Muscle of back (tissue), 11 donors: ENCODE measurements around the gene C12orf60. TPM values are rescaled to one million over a fixed set of nuclear protein-coding genes. Genes with fewer than 3 reads are reported as not detected.
A peak's percentile ranks its signal among the peaks of the same experiment; 100 is the strongest.

Experiments used
- DNase-seq, 3 donors: peaks; one replicate each; pipeline versions ENCODE4 v3.0.0 to v3.0.0-alpha.2; 2013
- polyA plus RNA-seq, 10 donors: library from polyadenylated mRNA; unstranded; fragments of 120-200 nt; gene quantifications; one replicate each; pipeline ENCODE4 v1.2.1, GENCODE V29; 2013; ENCODE audit not compliant: insufficient read length in 10 of 10

C12orf60 gene
- polyA plus RNA-seq, 10 donors, result 0.73 to 2.5 (median 1.3) TPM

DNA sequence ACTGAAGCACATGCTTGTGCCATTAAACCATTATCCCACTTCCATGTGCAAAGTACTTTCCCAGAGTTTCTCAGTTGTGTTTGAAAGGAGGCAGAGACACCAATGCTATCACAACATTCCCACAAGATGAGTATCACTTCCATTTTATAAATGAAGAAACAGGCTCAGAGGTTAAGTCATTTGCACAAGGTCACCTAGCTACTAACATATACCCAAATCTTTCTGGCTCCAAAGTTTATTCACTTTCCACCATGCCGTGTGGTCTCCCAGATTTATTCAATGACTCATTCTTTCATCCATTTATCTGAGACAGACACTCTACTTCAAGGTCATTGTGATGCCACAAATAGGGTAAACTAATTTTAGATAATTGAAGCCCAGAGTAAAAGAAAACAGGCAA is 30.5 kb downstream of the C12orf60 start:
- no peak for DNase-seq

DNA sequence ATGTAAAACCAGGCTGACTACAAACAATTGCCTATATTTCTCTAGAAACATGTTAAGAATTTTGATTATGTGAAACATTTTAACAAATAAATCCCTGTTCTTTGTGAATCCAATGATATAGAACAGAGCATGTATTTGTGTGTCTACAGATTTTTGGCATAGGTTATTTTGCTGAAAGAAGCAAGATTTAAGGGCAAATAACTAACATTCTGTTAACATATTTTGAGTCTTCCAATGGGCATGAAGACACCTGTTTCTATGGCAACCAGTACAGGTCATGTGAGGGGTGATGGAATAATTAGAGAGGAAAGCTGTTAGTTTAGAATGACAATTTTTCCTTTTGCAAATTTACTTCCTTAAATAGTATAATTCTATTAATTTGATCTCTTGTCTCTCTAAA is 31.0 kb downstream of the C12orf60 start:
- peak in 1 of 3 donors; percentile 14 for DNase-seq

DNA sequence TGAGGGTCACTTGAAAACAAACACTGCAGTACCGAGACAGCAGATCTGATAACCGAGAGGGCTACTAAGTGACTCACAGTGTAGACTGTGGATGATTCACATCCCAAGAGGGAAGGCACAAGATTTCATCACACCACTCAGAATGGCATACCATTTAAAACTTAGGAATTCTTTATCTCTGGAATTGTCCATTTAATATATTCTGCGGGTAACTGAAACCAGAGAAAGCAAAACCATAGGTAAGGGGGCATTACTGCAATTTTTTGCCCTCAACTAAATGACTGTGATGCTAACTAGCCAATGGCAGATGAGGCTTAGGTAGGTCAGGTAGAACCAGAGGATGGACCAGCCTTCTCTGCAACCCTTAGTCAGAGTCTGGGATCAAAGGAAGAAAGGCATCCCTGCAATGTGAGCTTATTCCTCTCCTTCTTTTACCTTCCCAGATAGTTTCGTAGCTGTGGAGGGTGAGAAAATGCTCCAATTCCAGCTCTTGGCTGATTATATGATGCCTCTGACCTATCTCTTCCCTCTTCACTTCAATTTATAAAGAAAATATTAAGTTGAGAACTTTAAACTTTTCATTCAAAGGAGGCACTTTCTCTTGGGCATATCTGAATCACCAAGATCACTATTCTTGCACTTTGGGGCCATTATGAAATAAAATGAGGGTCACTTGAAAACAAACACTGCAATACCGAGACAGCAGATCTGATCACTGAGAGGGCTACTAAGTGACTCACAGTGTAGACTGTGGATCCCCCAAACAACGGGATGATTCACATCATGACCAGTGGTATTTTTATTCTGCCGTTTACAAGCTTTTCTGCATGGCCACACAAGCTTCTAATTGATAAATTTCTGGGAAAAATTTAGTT is 33.1 kb downstream of the C12orf60 start:
- DNase-seq, result peak in 1 of 3 donors; percentile 49

DNA sequence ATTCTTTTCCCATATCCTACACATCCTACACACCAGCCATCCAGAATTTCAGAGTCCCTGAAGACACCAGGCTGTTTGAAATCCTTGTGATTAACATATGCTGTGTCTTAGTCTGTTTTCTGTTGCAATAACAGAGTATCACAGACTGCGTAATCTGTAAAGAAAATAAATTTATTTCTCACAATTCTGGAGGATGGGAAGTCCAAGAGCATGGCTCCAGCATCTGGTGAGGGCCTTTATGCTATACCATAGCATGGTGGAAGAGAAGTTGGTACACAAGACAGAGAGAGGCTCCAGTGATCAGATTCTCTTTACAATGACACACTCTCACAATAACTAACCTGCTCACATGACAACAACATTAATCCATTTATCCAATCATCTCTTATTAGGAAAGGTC is 35.8 kb downstream of the C12orf60 start:
- DNase-seq, result no peak

DNA sequence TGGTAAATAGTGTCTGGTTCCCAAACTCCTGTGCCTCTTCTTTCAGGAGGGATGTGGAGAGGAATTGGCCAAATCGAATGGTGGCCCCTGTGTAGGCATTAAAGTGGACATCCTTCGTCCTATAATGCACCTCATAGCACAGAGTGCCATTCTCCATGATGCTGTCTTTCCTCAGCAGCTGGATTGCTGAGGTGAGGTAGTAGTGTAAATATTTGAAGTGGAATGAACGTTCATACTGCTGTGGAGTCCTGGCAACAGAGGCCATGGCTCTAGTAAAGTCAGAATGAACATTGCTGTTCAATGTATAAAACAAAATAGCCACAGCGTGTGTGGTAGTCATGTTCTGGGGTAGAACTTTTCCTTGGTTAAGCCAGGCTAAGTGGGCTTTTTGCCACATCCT is 37.1 kb downstream of the C12orf60 start:
- no peak for DNase-seq

DNA sequence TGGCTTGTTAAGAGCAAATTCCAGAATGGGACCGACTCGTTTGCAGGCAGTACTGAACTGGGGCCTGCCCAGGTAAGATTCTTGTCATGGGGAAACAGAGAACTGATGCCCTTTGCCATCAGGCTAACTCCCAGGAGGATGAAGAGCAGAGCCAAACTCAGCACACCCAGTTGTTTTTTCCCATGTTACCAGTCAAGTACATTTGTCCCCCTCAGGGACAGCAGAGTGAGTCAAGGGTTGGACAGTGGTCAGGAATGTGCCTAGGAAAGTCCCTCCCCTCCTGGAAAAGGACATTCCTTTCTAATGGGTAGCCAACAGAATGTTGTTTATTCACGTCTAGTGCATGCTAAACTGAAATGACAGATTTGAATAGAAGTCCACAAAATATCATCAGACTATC is 38.3 kb downstream of the C12orf60 start:
- peak in 2 of 3 donors; percentile 39 to 57 for DNase-seq

DNA sequence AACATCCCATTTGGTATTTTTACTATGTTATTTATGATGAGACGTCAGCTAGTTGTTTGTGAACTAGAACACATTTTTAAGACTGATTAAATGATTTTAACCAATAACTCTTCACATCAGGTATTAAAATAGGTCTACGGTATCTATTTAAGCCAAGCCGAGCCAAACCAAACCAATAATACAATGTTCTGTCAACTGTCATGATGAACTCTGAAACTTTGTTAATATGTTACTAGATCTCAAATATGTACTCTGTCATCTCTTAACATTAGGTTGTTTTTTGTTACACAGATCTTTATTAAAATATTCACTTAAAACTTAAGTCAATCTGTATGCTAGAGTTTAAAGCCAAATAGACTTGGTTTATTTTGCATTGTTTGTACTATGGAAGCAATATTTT is 38.8 kb downstream of the C12orf60 start:
- DNase-seq, result peak in 1 of 3 donors; percentile 29

DNA sequence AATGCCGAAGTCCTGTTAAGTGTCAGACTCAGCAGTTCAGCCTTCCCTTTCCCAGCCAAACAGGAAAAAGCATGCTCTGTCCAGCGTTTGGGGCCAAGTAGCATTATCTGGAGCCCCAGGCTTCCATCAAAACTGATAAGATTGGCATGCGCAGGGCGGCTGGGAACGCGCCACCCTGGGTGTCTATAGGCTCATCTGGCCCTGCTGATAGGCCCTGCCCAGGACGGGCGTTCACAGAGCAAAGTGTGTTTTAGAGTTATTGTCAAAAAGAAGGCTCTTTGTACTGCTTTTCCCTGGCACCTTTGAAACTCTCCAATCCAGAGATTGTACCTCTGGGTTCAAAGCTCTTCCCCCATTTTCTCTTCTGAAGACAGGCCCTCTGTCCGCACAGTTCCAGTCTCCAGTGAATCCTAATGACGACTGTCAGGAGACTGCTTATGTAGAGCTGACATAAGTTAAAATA is 40.0 kb downstream of the C12orf60 start, which contains the start of gene ART4:
Gene ART4, minus strand, starts transcription at position 102 of the 463 bp plus-strand sequence. CDS start 413 bp downstream, outside the sequence.
- DNase-seq, result no peak

DNA sequence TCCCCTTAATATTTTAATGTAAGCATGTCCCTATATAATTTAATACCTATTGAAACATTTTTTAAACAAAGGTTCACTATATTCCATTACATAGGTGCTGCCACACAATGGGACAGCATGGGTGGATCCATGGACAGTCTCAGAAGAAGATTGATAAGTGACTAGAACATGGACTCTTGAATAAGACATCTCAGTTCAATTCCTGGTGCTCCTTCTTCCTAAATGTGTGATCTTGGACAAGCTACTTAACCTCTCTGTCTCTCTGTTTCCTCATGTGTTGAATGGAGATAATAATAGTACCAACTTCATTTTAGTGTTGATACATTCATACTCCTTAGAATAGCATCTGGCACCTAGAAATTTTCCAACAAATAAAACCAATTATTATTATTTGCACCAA is 40.9 kb downstream of the C12orf60 start:
- no peak for DNase-seq

DNA sequence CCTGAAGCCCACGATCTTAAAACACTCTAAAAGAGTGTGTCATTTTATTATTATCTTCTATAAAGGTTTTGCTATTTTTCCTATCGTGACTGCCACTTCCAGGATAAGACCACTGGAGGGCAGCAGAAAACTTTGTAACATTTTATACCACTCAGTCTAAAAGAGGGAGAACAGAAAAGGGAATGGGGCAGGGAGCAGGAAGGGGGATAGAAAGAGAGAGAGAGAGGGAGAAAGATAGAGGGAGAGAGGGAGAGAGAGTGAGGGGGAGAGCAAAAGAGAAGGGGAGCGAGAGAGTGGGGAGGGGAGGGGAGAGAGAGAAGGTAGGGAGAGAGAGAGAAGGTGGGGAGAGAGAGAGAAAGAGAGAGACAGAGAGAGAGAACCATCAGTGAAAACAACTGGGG is 41.9 kb downstream of the C12orf60 start:
- peak; percentile 62 to 80 (median 73) for DNase-seq

DNA sequence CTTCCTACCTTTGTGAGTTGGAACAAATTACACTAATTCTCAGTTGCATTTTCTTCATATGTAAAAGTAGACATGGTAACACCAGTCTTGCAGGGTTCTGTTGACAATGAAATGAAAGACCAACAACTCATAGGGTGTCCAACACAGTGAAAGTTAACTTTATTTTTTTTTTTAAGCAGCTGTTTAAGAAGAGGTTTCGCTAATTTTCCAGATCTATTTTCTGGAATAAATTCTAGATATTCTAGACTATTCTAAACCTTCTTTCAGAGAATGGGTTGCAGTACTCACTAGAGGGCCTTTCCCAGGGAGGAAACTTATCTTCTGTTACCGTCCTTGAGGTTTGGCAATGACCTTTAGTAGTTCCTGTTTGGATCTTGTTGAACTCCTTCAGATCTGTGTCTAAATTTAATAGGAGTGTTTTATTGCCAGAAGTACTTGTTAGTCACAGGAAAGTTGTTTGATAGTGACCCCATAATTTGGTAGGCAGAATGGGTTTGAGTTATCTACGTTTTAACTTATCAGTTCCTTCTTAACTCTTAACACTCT is 42.6 kb downstream of the C12orf60 start:
- DNase-seq, result peak in 1 of 3 donors; percentile 28

DNA sequence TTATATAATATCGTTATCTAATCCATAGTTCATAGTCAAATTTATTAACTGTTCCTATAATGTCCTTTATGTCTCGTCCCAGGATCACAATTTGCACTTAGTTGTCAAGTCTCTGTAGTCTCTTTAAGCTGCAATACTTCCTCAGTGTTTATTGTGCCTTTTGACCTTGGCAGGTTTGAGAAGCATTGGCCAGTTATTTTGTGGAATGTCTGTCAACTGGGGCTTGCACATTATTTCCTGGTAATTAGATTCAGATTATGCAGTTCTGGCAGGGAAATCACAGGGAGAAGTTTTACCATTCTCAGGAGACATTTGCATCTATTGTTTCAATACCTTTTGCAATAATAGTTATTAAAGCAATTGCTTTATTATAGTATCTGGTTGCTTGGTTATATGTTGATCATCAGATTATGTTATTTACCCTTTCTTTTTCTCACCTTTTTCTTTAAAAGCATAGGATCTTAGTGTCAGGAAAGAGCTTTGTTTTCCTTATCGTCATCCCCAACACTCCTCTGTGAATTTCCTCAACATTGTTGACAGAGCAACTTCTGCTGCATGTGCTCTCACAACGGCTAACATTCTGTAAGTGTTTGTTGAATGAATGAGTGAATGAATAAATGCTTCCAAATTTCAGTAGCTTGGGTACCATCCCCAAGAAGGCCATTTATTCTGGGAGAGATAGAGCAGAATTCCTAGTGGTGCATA is 43.6 kb downstream of the C12orf60 start:
- DNase-seq, result peak in 1 of 3 donors; percentile 58

DNA sequence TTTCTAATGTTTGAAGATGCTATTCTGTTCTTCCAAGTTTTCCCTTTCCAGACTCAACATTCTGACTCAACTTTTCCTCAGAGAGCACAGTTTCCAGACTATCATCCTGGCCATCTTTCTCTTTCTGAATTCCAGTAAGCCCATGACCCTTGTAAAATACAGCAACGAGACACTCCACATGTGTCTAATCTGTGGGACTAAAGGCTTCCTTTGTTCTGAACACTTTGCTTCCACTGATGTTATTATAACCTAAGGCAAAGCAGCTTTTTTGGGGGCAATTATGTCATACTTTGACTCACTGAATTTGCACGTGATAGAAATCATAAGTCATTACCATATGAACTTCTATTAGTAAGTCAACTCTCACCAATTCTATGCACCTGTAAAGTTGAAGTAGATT is 46.2 kb downstream of the C12orf60 start:
- peak; percentile 78 to 89 (median 84) for DNase-seq

DNA sequence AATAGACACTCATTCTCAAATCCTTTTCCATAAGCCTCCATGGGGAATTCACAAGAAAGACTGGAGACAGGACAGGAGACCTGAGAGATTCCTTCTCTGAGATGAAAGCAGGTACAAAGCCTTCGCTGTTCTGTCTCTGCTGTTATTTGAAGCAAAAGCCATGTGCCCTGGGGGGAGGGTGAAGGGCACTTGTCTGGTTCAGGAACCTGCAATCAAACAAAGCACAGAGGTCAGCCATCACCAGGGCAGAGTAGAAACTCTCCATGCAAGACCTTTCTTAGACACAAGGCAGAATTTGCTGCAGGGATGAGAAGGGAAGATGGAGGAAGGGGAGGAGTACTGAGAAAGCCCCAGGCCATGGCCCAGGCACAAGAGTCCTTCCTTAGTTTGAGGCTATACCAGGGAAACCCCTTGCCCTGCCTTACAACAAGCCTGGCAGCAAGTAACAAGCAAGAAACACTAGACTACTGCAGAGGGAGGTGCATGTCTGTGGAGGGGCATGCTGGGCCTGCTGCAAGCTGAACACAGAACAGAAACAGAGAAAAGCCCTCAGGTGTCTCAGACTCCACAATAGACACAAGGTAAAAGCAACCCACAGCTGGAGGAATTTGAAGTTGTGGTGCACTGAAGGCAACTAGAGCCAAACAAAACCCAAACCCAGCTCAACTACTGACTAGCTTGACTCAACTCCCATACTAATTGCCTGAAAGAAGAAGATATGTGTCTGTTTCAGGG is 47.6 kb downstream of the C12orf60 start:
- no peak for DNase-seq

DNA sequence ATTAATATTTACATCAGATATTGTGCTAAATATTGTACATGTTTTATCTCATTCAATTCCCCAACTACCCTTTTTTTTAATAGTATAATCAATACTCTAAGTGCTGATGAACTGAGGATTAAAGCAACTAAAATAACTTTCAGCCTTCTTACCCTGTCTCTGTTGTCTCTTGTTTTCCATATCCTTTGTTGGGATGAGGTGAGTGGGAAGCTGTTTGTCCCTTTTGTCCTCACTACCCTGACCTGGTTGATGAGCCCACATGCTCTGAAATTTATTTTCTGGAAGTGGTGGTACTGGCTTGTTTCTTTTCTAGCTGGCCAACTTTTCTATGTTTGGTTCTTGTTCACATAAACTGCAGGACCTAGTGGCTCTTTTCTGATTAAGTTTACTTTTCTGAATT is 49.4 kb downstream of the C12orf60 start:
- no peak for DNase-seq

DNA sequence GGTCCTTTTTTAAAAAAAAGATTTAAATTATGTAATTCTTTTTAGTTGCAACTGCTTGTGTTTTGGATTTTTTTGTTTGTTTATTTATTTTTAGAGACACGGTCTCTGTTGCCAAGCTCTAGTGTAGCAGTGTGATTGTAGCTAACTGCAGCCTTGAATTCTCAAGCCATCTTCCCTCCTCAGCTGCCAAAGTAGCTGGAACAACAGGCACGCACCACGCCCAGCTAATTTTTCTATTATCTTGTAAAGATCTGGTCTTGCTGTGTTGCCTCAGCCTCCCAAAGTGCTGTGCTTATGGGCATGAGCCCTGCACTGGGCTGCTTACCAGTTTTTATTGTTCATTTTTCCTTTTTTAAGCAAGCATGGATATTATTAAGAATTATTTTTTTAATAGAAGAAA is 50.5 kb downstream of the C12orf60 start:
- peak; percentile 73 to 87 (median 76) for DNase-seq

DNA sequence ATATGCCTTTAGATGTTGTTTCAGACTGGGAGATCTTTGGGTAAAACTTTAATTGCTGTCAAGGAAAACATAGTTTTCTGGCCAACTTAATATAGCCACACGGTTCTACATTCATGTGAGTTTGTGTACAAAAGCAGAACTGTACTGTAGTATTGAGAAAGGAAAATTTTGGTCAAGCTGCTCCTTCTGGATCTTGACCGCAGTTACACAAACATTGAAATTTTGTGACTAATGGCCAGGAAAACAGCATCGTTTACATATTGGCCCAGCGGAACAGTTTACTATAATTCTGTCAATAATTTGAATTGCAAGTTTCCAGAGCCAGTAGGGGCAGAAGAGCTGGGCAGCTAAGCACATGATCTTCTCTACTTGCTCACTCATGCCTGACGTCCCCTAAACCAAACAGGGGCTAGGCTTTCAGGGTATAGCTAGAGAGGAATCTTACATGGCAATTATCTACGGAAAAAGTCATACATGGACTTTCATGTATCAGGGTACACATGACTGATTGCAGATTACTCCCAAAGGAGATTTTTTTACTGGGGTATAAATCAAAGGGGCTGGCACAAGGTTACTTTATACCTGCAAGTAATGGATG is 51.2 kb downstream of the C12orf60 start:
- peak; percentile 43 to 72 (median 47) for DNase-seq

DNA sequence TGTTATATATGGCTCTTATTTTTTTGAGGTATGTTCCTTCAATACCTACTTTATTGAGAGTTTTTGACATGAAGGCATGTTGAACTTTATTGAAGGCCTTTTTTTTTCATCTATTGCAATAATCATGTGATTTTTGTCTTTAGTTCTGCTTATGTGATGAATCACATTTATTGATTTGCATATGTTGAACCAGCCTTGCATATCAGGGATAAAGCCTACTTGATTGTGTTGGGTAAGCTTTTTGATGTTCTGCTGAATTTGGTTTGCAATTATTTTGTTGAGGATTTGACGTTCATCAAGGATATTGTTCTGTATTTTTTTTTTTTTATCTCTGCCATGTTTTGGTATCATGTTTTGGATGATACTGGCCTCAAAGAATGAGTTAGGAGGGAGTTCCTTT is 55.0 kb downstream of the C12orf60 start:
- DNase-seq, result no peak

DNA sequence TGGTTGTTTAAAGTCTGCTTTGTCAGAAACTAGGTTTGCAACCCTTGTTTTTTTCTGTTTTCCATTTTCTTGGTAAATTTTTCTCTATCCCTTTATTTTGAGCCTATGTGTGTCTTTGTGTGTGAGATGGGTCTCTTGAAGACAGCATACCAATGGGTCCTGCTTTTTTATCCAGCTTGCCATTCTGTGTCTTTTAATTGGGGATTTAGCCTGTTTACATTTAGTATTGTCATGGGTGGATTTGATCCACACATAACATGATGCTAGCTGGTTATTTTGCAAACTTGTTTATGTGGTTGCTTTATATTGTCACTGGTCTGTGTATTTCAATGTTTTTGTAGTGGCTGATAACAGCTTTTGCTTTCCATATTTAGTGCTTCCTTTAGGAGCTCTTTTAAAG is 57.0 kb downstream of the C12orf60 start:
- DNase-seq, result no peak

DNA sequence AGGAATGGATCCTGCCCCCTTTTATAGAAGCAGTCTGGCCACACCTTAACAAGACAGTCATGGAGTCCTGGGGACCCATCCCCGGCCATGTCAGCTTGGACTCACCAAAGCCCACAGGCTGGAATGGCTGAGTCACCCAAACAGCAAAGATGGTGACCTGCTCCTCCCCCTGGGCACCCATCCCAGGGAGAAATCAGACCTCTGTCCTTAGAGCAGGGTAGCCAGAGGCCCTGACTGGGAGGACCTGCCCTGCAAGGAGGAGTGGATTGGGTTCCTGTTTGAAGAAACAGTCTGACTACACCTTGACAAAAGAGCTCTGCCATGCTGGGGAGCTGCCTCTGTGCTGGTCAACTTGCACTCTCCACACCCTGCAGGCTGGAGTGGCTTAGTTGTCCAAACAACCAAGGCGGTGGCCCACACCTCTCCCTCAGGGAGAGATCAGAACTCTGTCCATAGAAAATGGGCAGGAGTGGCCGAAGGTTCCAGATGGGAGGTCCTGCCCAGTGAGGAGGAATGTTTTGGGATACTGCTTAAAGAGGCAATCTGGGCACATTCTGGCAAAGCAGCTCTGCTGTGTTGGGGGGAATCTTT is 65.5 kb downstream of the C12orf60 start:
- no peak for DNase-seq

DNA sequence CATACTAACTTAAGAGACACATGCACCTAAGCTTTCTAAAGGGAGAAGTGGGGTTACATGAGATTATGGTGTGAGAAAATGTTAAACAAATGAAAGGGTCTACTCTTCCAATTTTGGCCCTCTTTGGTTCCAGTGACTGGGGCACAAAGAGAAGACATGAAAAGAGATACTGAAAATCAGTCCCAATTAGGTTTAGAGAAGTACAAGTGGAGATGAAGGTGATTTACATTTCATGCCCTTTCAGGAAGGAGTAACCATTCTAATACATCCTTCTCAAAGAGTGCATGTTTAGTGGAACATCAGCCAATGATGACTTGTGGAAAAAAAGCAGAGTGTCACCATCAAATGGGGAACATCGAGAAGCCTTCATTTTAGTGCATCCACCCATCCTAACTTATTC is 67.8 kb downstream of the C12orf60 start:
- DNase-seq, result no peak
